ENCODE results near the gene FREM3. TPM values are rescaled to one million over a fixed set of nuclear protein-coding genes. Genes with fewer than 3 reads are reported as not detected.

The FREM3 gene
- total RNA-seq, 6 donors from 2014 or later, result 0.11 to 1.5 (median 0.30) TPM; not detected in 2

DNA sequence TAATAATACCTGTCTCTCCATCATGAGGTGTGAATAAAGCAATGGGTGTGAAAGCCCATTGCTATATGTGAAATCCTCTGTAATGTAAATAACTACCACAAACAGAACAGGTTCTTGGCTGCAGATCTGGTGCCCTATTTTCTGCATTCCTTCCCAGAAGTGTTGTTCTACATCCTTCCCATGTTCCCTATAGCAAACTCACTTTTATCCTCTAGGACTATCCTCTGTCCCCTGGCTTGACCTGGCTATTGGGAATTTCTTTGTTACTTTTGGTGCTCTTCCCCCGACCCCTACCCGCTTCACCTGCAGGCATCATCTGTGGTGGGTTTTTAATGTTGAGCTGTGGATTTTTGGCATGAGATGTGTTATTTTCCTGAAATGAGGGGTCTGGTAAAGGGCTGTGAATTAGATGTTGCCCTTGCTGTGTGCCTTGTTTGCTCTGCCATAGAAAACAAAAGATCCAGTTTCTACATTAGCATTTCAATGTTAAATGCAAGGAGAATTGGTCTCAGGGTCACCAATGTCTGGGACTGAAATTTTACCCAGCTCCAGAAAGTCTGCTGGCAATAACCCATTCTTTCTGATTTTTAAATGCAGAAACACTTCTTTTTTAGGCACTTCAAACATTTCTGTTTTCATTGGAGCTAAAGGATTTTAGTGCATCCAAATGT is 13.6 kb upstream of the FREM3 start:
- WGBS, 2 donors, result 80 to 92% methylated on average over 2 of the region's 2 CpGs
- no peak for ATAC-seq (ENCODE audit: low FRiP score in 2 of 2)
- no peaks in the 10 kb centered on the region for H3K36me3 ChIP-seq

GRCh38 chr4:143713553-143713952 is 13.1 kb upstream of the FREM3 start:
- no peaks in the 10 kb centered on the region for H3K9me3 ChIP-seq
- no peaks in the 10 kb centered on the region for H3K4me1 ChIP-seq
- no peak overlapping the region for H3K27ac ChIP-seq
- no peak overlapping the region for H3K4me3 ChIP-seq
- TF ChIP-seq EP300 (IDR thresholded peaks at IDR 0.05) (no peak), POLR2A (IDR thresholded peaks at IDR 0.05) (no peak), POLR2AphosphoS5 (IDR thresholded peaks at IDR 0.05) (no peak), CTCF (IDR thresholded peaks at IDR 0.05) (no peak)
- ATAC-seq (ENCODE audit: low FRiP score in 2 of 2) (no peak), DNase-seq (no peak)
- no peaks in the 10 kb centered on the region for H3K36me3 ChIP-seq
- H3K27me3 ChIP-seq, result no peaks in the 10 kb centered on the region
- 83 to 84% methylated on average over 5 of the region's 5 CpGs for WGBS, 2 donors

More for the DNA sequence above, 13.6 kb upstream of the FREM3 start:
- H3K4me1 ChIP-seq, result no peaks in the 10 kb centered on the region
- no peak overlapping the region for H3K27ac ChIP-seq
- no peaks in the 10 kb centered on the region for H3K27me3 ChIP-seq
- DNase-seq, result no peak
- no peak overlapping the region for H3K4me3 ChIP-seq
- H3K9me3 ChIP-seq, result no peaks in the 10 kb centered on the region
- TF ChIP-seq POLR2AphosphoS5 (IDR thresholded peaks at IDR 0.05), result no peak
- no peak for TF ChIP-seq CTCF (IDR thresholded peaks at IDR 0.05)
- no peak for TF ChIP-seq EP300 (IDR thresholded peaks at IDR 0.05)
- no peak for TF ChIP-seq POLR2A (IDR thresholded peaks at IDR 0.05)

DNA sequence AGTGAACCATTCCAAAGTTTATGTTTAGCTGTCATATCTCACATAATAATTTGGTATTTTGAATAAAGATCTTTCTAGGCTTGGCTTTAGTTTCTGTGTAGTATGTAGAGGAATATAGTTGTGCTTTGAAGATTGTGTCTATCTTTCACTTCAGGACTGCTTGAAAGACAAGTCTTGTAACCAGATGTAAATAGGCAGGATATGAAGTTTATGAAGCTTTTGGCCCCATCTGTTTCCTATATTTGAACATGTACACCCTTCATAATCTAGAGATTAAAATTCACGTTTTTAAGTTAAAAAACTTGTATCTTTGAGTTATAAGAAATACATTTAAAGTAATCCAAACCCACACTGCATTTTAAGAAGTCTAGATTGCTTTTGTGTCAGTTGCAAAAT is 11.7 kb upstream of the FREM3 start:
- WGBS, 2 donors, result 35 to 38% methylated on average over 1 of the region's 1 CpG
- no peak for TF ChIP-seq POLR2A (IDR thresholded peaks at IDR 0.05)
- no peak for TF ChIP-seq EP300 (IDR thresholded peaks at IDR 0.05)
- TF ChIP-seq POLR2AphosphoS5 (IDR thresholded peaks at IDR 0.05), result no peak
- no peak for TF ChIP-seq CTCF (IDR thresholded peaks at IDR 0.05)
- no peak for DNase-seq
- no peaks in the 10 kb centered on the region for H3K4me1 ChIP-seq
- no peak overlapping the region for H3K27ac ChIP-seq
- no peak for ATAC-seq (ENCODE audit: low FRiP score in 2 of 2)
- no peaks in the 10 kb centered on the region for H3K9me3 ChIP-seq
- no peaks in the 10 kb centered on the region for H3K36me3 ChIP-seq
- H3K4me3 ChIP-seq, result no peak overlapping the region
- H3K27me3 ChIP-seq, result no peaks in the 10 kb centered on the region

DNA sequence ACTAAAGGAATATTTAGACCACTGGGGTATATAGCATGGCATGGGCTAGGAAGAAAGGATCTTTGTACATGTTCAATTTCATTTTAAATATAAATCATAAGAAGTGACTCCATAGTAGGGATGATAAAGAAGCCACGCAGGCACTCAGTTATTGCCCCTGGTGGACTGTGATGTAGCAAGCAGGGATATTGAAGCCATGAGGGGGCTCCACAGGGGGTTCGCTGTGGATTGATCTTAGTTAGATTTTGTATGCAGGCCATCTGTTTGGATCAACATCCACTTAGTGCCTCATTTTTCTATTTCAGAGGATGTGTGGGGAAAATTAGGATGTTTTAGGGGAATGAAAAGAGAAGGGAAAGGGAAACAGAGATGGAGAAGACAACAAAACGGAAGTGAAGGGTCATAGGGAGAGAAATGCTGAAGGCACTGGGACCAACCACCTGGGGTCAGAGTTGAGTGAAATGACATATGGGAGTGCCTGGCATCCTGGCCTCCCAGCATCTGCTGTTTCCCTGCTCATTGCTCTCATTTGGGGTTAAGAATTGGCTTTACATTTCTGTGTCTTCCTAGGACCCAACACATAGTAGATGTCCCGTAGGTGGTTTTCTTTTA is 11.2 kb upstream of the FREM3 start:
- TF ChIP-seq CTCF (IDR thresholded peaks at IDR 0.05) (no peak), POLR2AphosphoS5 (IDR thresholded peaks at IDR 0.05) (no peak), POLR2A (IDR thresholded peaks at IDR 0.05) (no peak), EP300 (IDR thresholded peaks at IDR 0.05) (no peak)
- no peaks in the 10 kb centered on the region for H3K36me3 ChIP-seq
- ATAC-seq (ENCODE audit: low FRiP score in 2 of 2) (no peak), DNase-seq (no peak)
- H3K4me3 ChIP-seq, result no peak overlapping the region
- WGBS, 2 donors, result 80 to 82% methylated on average over 4 of the region's 4 CpGs
- no peaks in the 10 kb centered on the region for H3K9me3 ChIP-seq
- no peak overlapping the region for H3K27ac ChIP-seq
- no peaks in the 10 kb centered on the region for H3K4me1 ChIP-seq
- no peaks in the 10 kb centered on the region for H3K27me3 ChIP-seq
